GM18867 (cell line): ENCODE data around the gene MOB3B.

Experiments used
- ATAC-seq: cut with Tn5 transposase; IDR thresholded peaks from one replicate; pipeline ENCODE4 v1.9.1; 2021; ENCODE audit warnings: mild to moderate bottlenecking, moderate library complexity; ENCODE audit not compliant: unreplicated experiment

Gene MOB3B

GRCh38 chr9:27297050-27297449, 232.6 kb downstream of the MOB3B start, which contains the start of gene EQTN:
EQTN (minus strand) TSS chr9:27297150; CDS start chr9:27297055, 95 bp downstream.
- ATAC-seq = no peak

- ATAC-seq = no peak
Measured at GRCh38 chr9:27293996-27294395, 235.6 kb downstream of the MOB3B start.

- no peak for ATAC-seq
Measured at GRCh38 chr9:27292659-27293405, 236.8 kb downstream of the MOB3B start.

DNA sequence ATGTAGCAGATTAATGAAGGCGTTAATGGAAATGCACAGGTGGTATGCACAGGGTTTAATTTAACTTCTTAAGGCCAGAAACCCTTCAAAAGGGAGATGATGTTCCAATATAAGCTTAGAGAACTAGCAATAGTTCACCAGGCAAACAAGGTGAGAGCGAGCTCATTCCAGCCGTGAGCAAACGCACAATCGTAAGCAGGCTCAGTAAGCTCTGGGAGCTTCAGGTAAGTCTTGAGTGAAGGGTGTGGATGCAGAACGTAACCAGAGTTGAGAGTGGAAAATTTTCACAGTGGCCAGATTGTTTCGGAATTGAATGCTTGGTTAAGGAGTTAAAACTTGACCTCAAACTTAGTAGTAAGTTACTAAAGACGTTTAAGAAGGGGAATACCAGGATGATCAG, 238.3 kb downstream of the MOB3B start:
- ATAC-seq = no peak

GRCh38 chr9:27282269-27282668, 247.3 kb downstream of the MOB3B start:
- no peak for ATAC-seq

GRCh38 chr9:27280860-27281259, 248.8 kb downstream of the MOB3B start:
- ATAC-seq = peak; percentile 47

DNA sequence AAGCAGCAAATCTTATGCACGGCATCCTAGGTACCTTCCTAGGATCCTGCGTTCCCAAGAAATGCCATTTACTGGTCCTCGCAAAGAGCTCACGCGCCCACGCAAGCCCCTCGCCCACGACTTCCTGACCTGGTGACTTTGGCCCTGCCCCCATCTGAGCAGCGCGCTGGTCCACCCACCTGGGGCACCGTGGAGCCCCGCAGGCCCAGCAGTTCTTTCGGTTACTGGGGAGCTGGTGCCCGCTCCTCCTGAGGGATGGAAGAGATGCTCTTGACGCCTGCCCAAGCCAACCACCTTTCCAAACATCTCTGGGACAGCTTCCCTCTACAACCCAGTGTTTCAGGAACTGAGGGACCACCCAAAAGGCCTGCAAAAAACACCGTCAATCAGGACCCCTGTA, 249.4 kb downstream of the MOB3B start:
- ATAC-seq = no peak

- ATAC-seq = no peak
Measured at GRCh38 chr9:27279611-27280010, 250.0 kb downstream of the MOB3B start.

GRCh38 chr9:27278374-27278773, 251.2 kb downstream of the MOB3B start:
- no peak for ATAC-seq

DNA sequence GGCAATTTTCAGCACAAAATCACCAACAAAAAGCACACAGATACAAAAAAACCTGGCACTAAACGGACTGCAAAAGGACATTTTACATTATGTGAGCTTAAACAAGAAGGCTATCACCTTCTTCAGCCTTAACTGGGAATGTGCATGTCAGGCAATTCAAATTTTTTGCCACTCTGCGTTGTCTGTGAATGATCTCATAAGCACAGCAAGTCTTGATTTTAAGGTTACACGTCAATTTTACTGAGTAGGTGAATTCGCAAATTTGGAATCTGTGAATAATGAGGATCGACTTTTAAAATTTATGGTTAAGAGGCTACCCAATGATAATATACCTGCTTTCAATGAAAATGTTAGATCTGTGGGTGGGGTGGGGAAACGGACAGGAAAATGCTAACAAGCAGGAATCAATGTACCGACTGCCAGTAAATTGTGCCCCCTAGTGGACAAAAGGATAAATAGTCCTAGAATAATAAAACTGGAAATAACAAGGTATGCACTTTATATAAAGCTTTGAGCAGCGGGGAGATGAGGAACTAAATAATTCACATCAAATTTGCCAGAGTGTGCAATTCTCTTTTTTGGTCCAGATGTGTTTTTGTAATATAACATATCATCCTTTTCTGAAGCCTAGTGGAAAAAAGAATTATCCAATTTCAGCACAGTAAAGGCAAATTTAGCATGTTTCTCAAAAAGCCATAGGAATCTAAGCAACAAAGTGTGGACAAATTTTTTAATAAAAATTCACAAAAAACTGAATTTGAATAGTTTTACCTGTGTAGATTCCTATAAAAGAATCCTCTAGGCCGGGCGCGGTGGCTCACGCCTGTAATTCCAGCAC, 253.2 kb downstream of the MOB3B start:
- ATAC-seq = peak; percentile 57
